ENCODE data around the gene CCDC9. TPM values are rescaled to one million over a fixed set of nuclear protein-coding genes. Genes with fewer than 3 reads are reported as not detected.

CCDC9 gene
- total and polyA plus RNA-seq, 2 of the 13 experiments (the other 11 are each of a cell fraction or from before 2014, with no cell fraction given), result 2.9 to 6.3 TPM

DNA sequence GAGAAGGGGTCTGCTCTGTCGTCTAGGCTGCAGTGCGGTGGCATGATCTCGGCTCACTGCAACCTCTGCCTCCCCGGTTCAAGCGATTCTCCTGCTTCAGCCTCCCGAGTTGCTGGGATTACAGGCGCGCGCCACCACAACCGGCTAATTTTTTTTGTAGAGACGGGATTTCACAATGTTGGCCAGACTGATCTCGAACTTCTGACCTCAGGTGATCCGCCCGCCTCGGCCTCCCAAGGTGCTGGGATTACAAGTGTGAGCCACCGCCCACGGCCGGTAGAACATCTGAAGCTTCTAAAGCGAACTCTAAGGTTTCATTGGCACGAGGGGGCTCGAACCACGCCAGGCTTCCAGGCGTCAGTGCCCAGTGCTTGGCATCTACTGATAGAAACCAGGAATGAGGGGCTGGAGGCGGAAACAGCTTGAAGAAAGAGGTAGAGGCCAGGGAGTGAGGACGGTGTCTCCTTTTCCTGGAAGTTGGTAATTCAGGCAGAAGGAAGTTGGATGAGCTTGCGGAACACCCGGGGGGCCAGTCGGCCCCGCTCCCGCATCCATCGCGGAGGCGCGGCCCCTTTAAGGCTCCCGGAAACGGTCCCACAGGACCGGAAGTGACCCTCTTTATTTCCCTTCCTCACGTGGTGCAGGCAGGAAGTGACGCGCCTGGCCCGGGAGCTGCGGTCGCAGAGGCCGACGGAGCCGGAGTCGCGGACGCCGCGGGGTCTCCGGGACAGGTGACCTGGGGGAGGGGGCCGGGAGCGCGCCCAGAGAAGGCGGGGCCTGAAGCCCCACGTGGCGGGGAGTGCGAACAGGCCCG is at the start of gene CCDC9 (continued):
- TF ChIP-seq YY1 (IDR thresholded peaks at IDR 0.05; ENCODE audit: insufficient read depth, insufficient replicate concordance, low read depth, low read length) (peak; percentile 77), SAP130 (CRISPR knock-in tag; IDR thresholded peaks at IDR 0.05; ENCODE audit: low read depth) (peak; percentile 88), ZFP36 (IDR thresholded peaks at IDR 0.05; ENCODE audit: borderline replicate concordance, low read depth, low read length, partially characterized antibody) (no peak), ZNF607 (CRISPR knock-in tag; IDR thresholded peaks at IDR 0.05; ENCODE audit: borderline replicate concordance) (no peak), UBTF (CRISPR knock-in tag; IDR thresholded peaks at IDR 0.05) (no peak; the same call in none of the 2 replicates), ZFYVE20 (CRISPR knock-in tag; IDR thresholded peaks at IDR 0.05; ENCODE audit: borderline replicate concordance, low read depth) (no peak), DZIP1 (CRISPR knock-in tag; IDR thresholded peaks at IDR 0.05) (no peak; the same call in 1 of the 2 replicates), ZSCAN12 (CRISPR knock-in tag; IDR thresholded peaks at IDR 0.05) (no peak), HNRNPUL1 (IDR thresholded peaks at IDR 0.05; ENCODE audit: low read depth, low read length) (no peak), ZNF30 (CRISPR knock-in tag; IDR thresholded peaks at IDR 0.05) (no peak), KMT2A (CRISPR knock-in tag; IDR thresholded peaks at IDR 0.05) (peak; percentile 39; the same call in 1 of the 2 replicates), CCDC6 (CRISPR knock-in tag; IDR thresholded peaks at IDR 0.05) (0 out of 2 replicates have a peak, but pooled peaks have one; percentile 2), KAT2B (IDR thresholded peaks at IDR 0.05; ENCODE audit: borderline replicate concordance, low read depth, low read length) (no peak), CENPX (CRISPR knock-in tag; IDR thresholded peaks at IDR 0.05) (no peak), ZNF205 (CRISPR knock-in tag; IDR thresholded peaks at IDR 0.05) (no peak), SRSF9 (IDR thresholded peaks at IDR 0.05; ENCODE audit: borderline replicate concordance, insufficient read depth, low read depth, low read length, poor library complexity, severe bottlenecking) (no peak)
- TF ChIP-seq, protein P1, sequence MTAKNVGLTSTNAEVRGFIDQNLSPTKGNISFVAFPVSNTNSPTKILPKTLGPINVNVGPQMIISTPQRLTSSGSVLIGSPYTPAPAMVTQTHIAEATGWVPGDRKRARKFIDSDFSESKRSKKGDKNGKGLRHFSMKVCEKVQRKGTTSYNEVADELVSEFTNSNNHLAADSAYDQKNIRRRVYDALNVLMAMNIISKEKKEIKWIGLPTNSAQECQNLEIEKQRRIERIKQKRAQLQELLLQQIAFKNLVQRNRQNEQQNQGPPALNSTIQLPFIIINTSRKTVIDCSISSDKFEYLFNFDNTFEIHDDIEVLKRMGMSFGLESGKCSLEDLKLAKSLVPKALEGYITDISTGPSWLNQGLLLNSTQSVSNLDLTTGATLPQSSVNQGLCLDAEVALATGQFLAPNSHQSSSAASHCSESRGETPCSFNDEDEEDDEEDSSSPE (CRISPR knock-in tag; IDR thresholded peaks at IDR 0.05), result peak; percentile 51; the same call in 1 of the 2 replicates
- TF ChIP-seq, protein P2, sequence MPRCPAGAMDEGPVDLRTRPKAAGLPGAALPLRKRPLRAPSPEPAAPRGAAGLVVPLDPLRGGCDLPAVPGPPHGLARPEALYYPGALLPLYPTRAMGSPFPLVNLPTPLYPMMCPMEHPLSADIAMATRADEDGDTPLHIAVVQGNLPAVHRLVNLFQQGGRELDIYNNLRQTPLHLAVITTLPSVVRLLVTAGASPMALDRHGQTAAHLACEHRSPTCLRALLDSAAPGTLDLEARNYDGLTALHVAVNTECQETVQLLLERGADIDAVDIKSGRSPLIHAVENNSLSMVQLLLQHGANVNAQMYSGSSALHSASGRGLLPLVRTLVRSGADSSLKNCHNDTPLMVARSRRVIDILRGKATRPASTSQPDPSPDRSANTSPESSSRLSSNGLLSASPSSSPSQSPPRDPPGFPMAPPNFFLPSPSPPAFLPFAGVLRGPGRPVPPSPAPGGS (CRISPR knock-in tag; IDR thresholded peaks at IDR 0.05), result 0 out of 2 replicates have a peak, but pooled peaks have one; percentile 18
- TF ChIP-seq, protein P3, sequence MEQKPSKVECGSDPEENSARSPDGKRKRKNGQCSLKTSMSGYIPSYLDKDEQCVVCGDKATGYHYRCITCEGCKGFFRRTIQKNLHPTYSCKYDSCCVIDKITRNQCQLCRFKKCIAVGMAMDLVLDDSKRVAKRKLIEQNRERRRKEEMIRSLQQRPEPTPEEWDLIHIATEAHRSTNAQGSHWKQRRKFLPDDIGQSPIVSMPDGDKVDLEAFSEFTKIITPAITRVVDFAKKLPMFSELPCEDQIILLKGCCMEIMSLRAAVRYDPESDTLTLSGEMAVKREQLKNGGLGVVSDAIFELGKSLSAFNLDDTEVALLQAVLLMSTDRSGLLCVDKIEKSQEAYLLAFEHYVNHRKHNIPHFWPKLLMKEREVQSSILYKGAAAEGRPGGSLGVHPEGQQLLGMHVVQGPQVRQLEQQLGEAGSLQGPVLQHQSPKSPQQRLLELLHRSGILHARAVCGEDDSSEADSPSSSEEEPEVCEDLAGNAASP (CRISPR knock-in tag; IDR thresholded peaks at IDR 0.05; ENCODE audit: borderline replicate concordance), result 0 out of 2 replicates have a peak, but pooled peaks have one; percentile 9
